GM13977 (cell line): ENCODE data around the gene PADI4.

Source experiments
- DNase-seq: peaks from one replicate; pipeline ENCODE4 v3.0.0; 2012; ENCODE audit warnings: low spot score
- in situ Hi-C: fragments of 300-500 bp; cut with MboI; formaldehyde crosslinking; loops from one replicate; pipeline ENCODE4 v1.12.0; 2022; ENCODE audit warnings: low sequenced_read_pairs, low pct_unique_long_range_greater_than_20kb, mixed read lengths, inconsistent platforms; ENCODE audit not compliant: unreplicated experiment
- TF ChIP-seq, protein P1 (sequence below): IDR thresholded peaks from 2 replicates; pipeline ENCODE4 v1.5.1; 2012; ENCODE audit warnings: mild to moderate bottlenecking, control low read depth; ENCODE audit not compliant: insufficient read depth; ENCODE audit errors: extremely low read depth, missing control alignments

PADI4 gene, protein sequence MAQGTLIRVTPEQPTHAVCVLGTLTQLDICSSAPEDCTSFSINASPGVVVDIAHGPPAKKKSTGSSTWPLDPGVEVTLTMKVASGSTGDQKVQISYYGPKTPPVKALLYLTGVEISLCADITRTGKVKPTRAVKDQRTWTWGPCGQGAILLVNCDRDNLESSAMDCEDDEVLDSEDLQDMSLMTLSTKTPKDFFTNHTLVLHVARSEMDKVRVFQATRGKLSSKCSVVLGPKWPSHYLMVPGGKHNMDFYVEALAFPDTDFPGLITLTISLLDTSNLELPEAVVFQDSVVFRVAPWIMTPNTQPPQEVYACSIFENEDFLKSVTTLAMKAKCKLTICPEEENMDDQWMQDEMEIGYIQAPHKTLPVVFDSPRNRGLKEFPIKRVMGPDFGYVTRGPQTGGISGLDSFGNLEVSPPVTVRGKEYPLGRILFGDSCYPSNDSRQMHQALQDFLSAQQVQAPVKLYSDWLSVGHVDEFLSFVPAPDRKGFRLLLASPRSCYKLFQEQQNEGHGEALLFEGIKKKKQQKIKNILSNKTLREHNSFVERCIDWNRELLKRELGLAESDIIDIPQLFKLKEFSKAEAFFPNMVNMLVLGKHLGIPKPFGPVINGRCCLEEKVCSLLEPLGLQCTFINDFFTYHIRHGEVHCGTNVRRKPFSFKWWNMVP

DNA sequence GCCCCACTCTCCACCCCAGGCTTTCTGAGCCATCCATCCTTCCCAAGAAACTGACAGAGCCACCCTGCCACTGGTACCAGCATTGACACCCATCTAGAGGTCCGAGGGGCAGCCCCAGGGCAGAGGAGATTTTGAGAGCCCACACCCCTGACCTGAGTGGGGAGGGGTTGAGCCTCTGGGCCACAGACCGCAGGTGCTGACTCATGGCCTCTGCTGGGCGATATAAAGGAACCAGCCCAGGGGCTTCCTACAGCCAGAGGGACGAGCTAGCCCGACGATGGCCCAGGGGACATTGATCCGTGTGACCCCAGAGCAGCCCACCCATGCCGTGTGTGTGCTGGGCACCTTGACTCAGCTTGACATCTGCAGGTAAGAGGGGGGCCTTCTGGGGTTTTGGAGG is at the start of gene PADI4:
PADI4 (plus strand) TSS at position 252 of the 400 bp plus-strand sequence; CDS start at position 278, 26 bp downstream.
- DNase-seq, result no peak
- TF ChIP-seq, protein P1, sequence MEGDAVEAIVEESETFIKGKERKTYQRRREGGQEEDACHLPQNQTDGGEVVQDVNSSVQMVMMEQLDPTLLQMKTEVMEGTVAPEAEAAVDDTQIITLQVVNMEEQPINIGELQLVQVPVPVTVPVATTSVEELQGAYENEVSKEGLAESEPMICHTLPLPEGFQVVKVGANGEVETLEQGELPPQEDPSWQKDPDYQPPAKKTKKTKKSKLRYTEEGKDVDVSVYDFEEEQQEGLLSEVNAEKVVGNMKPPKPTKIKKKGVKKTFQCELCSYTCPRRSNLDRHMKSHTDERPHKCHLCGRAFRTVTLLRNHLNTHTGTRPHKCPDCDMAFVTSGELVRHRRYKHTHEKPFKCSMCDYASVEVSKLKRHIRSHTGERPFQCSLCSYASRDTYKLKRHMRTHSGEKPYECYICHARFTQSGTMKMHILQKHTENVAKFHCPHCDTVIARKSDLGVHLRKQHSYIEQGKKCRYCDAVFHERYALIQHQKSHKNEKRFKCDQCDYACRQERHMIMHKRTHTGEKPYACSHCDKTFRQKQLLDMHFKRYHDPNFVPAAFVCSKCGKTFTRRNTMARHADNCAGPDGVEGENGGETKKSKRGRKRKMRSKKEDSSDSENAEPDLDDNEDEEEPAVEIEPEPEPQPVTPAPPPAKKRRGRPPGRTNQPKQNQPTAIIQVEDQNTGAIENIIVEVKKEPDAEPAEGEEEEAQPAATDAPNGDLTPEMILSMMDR, result no peak
- in situ Hi-C loops, result no loop called here

DNA sequence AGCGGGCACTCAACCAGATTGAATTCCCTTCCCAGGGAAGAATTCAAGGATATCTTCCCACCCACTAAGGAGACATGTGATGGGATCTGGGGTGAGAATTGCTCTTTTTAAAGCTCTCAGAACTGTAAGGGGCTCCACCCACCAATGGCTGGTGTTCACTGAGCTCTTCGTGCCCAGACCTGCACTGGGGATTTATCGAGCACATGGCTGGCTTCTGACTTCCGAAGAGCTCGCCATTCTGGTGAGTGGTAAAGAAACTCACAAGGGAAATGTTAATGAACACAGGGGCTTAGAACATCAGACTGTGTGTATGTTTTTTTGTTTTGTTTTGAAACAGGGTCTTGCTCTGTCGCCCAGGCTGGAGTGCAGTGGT is 49.3 kb upstream of the PADI4 start:
- in situ Hi-C loops, result no loop called here

DNA sequence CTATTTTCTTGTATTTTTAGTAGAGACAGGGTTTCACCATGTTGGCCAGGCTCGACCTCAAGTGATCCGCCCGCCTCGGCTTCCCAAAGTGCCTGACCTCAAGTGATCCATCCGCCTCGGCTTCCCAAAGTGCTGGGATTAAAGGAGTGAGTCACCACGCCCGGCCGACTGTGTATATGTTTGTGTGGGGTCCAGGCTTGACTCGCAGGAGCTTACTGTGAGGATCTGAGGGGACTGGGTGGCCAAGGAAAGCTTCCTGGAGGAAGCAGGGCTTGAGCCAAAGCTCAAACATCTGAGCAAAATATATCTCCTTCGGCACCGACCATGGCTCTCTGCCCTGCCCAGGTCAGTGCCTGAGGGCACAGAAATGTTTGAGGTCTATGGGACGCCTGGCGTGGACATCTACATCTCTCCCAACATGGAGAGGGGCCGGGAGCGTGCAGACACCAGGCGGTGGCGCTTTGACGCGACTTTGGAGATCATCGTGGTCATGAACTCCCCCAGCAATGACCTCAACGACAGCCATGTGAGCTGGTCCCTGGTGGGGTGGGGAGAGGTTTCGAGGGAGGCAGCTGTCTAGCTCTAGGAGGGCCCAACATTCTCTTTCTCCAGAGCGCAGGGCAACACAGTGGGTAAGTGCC is 48.6 kb upstream of the PADI4 start:
- in situ Hi-C loops, result no loop called here
- no peak for DNase-seq

More for the DNA sequence above, 49.3 kb upstream of the PADI4 start:
- TF ChIP-seq, protein P1, result no peak
- no peak for DNase-seq

DNA sequence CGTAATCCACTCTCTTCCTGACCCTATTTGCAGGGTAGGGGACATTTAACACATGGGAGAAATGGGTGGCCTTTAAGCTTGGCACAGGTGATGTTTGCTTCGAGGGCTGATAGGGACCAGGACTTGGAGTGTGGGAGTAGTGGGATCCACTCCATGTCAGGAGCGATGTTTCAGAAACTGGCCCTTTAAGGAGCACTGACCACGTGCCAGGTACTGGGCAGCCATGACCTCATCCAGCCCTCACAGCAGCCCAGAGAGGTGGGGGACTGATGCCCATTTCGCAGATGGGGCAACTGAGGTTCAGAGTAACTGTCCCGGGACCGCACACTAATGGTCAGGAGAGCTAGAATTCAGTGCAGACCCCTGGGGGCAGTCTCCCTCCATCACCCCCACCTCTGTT is 47.7 kb upstream of the PADI4 start:
- in situ Hi-C loops, result no loop called here
- TF ChIP-seq, protein P1, result no peak
- no peak for DNase-seq

More for the DNA sequence above, 48.6 kb upstream of the PADI4 start:
- TF ChIP-seq, protein P1, result no peak

DNA sequence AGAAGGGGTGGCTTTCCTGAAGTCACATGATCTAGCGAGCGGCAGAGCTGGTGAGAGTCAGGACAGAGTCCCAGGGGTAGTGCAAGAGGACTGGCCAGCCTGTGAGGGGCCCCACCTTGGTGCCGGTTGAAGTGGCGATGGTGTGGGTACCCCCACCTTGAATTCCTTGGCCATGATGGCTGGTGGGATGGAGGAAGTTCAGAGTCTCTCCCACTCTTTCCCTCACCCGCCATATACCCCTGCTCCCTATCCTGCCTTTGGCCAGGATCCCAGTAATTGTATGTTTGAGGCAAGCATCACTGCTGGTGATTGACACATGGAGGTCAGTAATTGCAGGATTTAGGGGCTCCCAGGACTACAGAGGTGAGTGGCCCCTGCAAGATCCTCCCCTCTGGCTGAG is 47.3 kb upstream of the PADI4 start:
- no peak for DNase-seq
- in situ Hi-C loops, result no loop called here
- TF ChIP-seq, protein P1, result no peak

DNA sequence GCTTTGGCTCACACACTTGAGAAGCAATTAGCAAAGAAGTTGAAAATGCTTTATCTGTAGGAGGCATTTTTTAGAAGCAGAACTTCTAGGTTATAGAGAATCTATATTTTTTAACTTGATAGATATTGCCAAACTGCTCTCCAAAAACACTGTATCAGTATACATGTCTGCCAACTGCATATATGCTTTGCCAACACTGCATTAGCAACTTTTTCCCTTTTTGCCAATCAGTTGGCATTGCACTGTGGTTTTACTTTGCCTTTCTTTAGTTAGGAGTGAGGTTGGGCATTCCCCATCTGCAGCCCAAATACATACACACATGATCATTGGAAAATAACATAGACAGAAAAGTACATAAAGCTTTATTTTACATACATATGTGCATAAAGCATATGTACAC is 44.1 kb upstream of the PADI4 start:
- TF ChIP-seq, protein P1, result no peak
- in situ Hi-C loops, result no loop called here
- no peak for DNase-seq
